HUES64 (cell line): ENCODE results near the gene ZIC1.
A peak's percentile ranks its signal among the peaks of the same experiment; 100 is the strongest.

Source experiments
- H3K27ac ChIP-seq: 2 replicates; pipeline ENCODE4 v1.7.0; 2013; ENCODE audit warnings: low read depth, low read length, inconsistent platforms
- H3K27me3 ChIP-seq: 2 replicates; pipeline ENCODE4 v1.6.1; 2013; ENCODE audit warnings: mild to moderate bottlenecking, low read length; ENCODE audit not compliant: insufficient read depth
- H3K36me3 ChIP-seq: 2 replicates; pipeline ENCODE4 v1.6.1; 2013; ENCODE audit warnings: mild to moderate bottlenecking, low read length; ENCODE audit not compliant: insufficient read depth
- H3K4me1 ChIP-seq: 2 replicates; pipeline ENCODE4 v1.6.1; 2013; ENCODE audit warnings: mild to moderate bottlenecking, low read length, moderate library complexity; ENCODE audit not compliant: insufficient read depth
- H3K4me3 ChIP-seq: 2 replicates; pipeline ENCODE4 v1.5.1; 2013; ENCODE audit warnings: mild to moderate bottlenecking, low read length, moderate library complexity
- H3K9ac ChIP-seq: 2 replicates; pipeline ENCODE4 v1.6.1; 2013; ENCODE audit warnings: mild to moderate bottlenecking, low read depth, low read length
- H3K9me3 ChIP-seq: 2 replicates; pipeline ENCODE4 v1.6.1; 2013; ENCODE audit warnings: low read depth, low read length; ENCODE audit not compliant: insufficient read depth
- WGBS: fragments of 150-250, 120-280 bp; methylation state at CpG from one replicate; pipeline ENCODE4 v1.1.7; 2013; ENCODE audit warnings: missing lambda C conversion rate; 5-methylcytosine and 5-hydroxymethylcytosine counted together

Gene ZIC1

GRCh38 chr3:147407114-147407497, 2.1 kb upstream of the ZIC1 start:
- H3K4me3 ChIP-seq = peak overlapping the region; percentile 55
- H3K27ac ChIP-seq = no peak overlapping the region
- peaks cover 73% of the 10 kb centered on the region for H3K4me1 ChIP-seq
- H3K9me3 ChIP-seq = no peaks in the 10 kb centered on the region
- no peak overlapping the region for H3K9ac ChIP-seq
- H3K36me3 ChIP-seq = no peaks in the 10 kb centered on the region
- 2% methylated on average over 17 of the region's 17 CpGs for WGBS
- H3K27me3 ChIP-seq = peaks cover 100% of the 10 kb centered on the region

GRCh38 chr3:147407498-147408187, 1.5 kb upstream of the ZIC1 start:
- peak overlapping the region; percentile 55 for H3K4me3 ChIP-seq
- under 1% methylated on average over 26 of the region's 27 CpGs for WGBS
- H3K4me1 ChIP-seq = peaks cover 73% of the 10 kb centered on the region
- no peak overlapping the region for H3K9ac ChIP-seq
- no peaks in the 10 kb centered on the region for H3K36me3 ChIP-seq
- H3K27me3 ChIP-seq = peaks cover 100% of the 10 kb centered on the region
- no peak overlapping the region for H3K27ac ChIP-seq
- H3K9me3 ChIP-seq = no peaks in the 10 kb centered on the region

GRCh38 chr3:147408188-147409100, 721 bp upstream of the ZIC1 start:
- peaks cover 72% of the 10 kb centered on the region for H3K4me1 ChIP-seq
- no peak overlapping the region for H3K9ac ChIP-seq
- no peaks in the 10 kb centered on the region for H3K9me3 ChIP-seq
- peaks cover 100% of the 10 kb centered on the region for H3K27me3 ChIP-seq
- no peaks in the 10 kb centered on the region for H3K36me3 ChIP-seq
- under 1% methylated on average over 27 of the region's 28 CpGs for WGBS
- H3K4me3 ChIP-seq = peak overlapping the region; percentile 55
- no peak overlapping the region; the same call in 1 of the 2 replicates for H3K27ac ChIP-seq

GRCh38 chr3:147410116-147410525, 956 bp downstream of the ZIC1 start:
- H3K9ac ChIP-seq = no peak overlapping the region
- H3K27ac ChIP-seq = no peak overlapping the region
- peak overlapping the region; percentile 55 for H3K4me3 ChIP-seq
- under 1% methylated on average over 52 of the region's 52 CpGs for WGBS
- peaks cover 69% of the 10 kb centered on the region for H3K4me1 ChIP-seq
- no peaks in the 10 kb centered on the region for H3K9me3 ChIP-seq
- H3K36me3 ChIP-seq = no peaks in the 10 kb centered on the region
- H3K27me3 ChIP-seq = peaks cover 100% of the 10 kb centered on the region

- H3K27me3 ChIP-seq = peaks cover 100% of the 10 kb centered on the region
- WGBS = 1% methylated on average over 60 of the region's 61 CpGs
- H3K27ac ChIP-seq = no peak overlapping the region
- peak overlapping the region; percentile 55 for H3K4me3 ChIP-seq
- peaks cover 67% of the 10 kb centered on the region for H3K4me1 ChIP-seq
- no peaks in the 10 kb centered on the region for H3K36me3 ChIP-seq
- peak overlapping the region; percentile 9; the same call in 1 of the 2 replicates for H3K9ac ChIP-seq
- H3K9me3 ChIP-seq = no peaks in the 10 kb centered on the region
Measured at GRCh38 chr3:147410526-147411237, 1.5 kb downstream of the ZIC1 start.

GRCh38 chr3:147411238-147411814, 2.2 kb downstream of the ZIC1 start:
- Histone ChIP-seq H3K9ac (no peak overlapping the region), H3K9me3 (no peaks in the 10 kb centered on the region), H3K27ac (no peak overlapping the region), H3K4me3 (peak overlapping the region; percentile 55), H3K27me3 (peaks cover 100% of the 10 kb centered on the region), H3K4me1 (peaks cover 69% of the 10 kb centered on the region), H3K36me3 (no peaks in the 10 kb centered on the region)
- whole genome bisulfite sequencing = 1% methylated on average over 14 of the region's 14 CpGs

- H3K27me3 ChIP-seq = peaks cover 100% of the 10 kb centered on the region
- no peak overlapping the region for H3K9ac ChIP-seq
- H3K4me3 ChIP-seq = peak overlapping the region; percentile 55; the same call in 1 of the 2 replicates
- H3K27ac ChIP-seq = no peak overlapping the region
- no peaks in the 10 kb centered on the region for H3K36me3 ChIP-seq
- H3K9me3 ChIP-seq = no peaks in the 10 kb centered on the region
- peaks cover 67% of the 10 kb centered on the region for H3K4me1 ChIP-seq
- WGBS = 2% methylated on average over 20 of the region's 20 CpGs
Measured at GRCh38 chr3:147411815-147412241, 2.7 kb downstream of the ZIC1 start.

- under 1% methylated on average over 32 of the region's 32 CpGs for WGBS
- Histone ChIP-seq H3K9ac (no peak overlapping the region), H3K4me1 (peaks cover 65% of the 10 kb centered on the region), H3K4me3 (peak overlapping the region; percentile 55), H3K27ac (no peak overlapping the region), H3K9me3 (no peaks in the 10 kb centered on the region), H3K27me3 (peaks cover 100% of the 10 kb centered on the region), H3K36me3 (no peaks in the 10 kb centered on the region)
Measured at GRCh38 chr3:147412261-147412916, 3.2 kb downstream of the ZIC1 start.

GRCh38 chr3:147412917-147413685, 3.9 kb downstream of the ZIC1 start:
- under 1% methylated on average over 37 of the region's 37 CpGs for WGBS
- Histone ChIP-seq H3K9me3 (no peaks in the 10 kb centered on the region), H3K27ac (no peak overlapping the region), H3K4me3 (peak overlapping the region; percentile 55), H3K4me1 (peaks cover 58% of the 10 kb centered on the region), H3K27me3 (peaks cover 100% of the 10 kb centered on the region), H3K36me3 (no peaks in the 10 kb centered on the region), H3K9ac (0 out of 2 replicates have a peak overlapping the region, but pooled peaks have one; percentile 18)
